GM12801 (cell line): ENCODE data around the gene ASB13.

Experiments
- TF ChIP-seq, protein P1 (sequence below): IDR thresholded peaks from one replicate; pipeline ENCODE4 v1.5.1; 2011; ENCODE audit warnings: control low read depth; ENCODE audit not compliant: insufficient read length; ENCODE audit errors: extremely low read depth

Gene ASB13

GRCh38 chr10:5659702-5660528, 6.5 kb downstream of the ASB13 start:
- TF ChIP-seq, protein P1, sequence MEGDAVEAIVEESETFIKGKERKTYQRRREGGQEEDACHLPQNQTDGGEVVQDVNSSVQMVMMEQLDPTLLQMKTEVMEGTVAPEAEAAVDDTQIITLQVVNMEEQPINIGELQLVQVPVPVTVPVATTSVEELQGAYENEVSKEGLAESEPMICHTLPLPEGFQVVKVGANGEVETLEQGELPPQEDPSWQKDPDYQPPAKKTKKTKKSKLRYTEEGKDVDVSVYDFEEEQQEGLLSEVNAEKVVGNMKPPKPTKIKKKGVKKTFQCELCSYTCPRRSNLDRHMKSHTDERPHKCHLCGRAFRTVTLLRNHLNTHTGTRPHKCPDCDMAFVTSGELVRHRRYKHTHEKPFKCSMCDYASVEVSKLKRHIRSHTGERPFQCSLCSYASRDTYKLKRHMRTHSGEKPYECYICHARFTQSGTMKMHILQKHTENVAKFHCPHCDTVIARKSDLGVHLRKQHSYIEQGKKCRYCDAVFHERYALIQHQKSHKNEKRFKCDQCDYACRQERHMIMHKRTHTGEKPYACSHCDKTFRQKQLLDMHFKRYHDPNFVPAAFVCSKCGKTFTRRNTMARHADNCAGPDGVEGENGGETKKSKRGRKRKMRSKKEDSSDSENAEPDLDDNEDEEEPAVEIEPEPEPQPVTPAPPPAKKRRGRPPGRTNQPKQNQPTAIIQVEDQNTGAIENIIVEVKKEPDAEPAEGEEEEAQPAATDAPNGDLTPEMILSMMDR: no peak

GRCh38 chr10:5658871-5659618, 7.3 kb downstream of the ASB13 start:
- TF ChIP-seq, protein P1: no peak

DNA sequence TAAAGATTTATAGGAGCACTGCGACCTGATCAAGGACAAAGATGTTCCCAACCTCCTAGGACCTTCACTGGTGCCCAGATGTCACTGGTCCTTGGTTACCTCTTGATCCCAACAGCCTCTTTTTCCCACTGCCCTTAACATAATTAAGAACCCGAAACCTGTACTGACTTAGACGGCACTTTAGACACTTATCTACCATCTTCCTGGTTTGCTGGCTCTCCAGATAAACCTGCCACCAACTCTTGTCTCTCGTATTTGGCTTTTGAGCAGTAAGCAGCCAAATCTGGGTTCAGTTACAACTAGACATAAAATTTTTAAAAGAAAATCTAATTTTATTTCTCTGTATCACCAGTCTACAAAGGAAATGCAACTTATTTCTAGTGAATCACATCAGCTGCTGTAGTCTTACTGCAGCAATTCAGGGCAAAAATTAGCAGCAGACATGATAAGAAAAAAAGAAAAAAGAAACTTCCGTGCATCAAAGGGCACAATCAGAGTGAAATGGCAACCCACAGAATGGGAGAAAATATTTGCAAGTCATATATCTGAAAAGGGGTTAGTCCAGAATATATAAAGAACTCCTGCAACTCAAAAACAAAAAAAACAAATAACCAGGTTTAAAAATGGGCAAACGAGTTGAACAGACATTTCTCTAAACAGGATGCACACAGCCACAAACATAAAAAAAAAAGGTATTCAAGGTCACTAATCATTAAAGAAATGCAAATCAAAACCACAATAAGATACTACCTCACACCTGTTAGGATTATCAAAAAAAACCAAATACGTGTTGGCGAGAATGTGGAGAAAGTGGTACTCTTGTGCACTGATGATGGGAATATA, 9.4 kb downstream of the ASB13 start:
- TF ChIP-seq, protein P1: no peak

DNA sequence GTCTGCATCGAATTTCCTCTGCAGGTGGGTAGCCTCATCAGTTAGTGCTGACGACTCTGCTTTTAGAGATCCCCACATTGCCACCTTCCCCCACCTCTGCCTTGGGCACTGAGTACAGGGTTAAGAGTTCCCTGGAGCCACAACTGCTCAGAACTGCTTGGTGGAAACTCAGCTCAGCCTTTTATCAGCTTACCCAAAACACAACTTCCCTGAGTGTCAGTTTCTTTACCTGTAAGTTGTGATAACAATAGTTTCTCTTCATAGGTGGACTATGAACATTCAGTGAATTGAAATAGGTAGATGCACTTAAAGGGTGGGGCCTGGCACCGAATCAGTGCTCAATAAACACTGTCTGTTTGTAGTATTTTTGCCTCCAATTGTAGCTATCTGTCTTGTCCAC, 11.3 kb downstream of the ASB13 start:
- TF ChIP-seq, protein P1: no peak

DNA sequence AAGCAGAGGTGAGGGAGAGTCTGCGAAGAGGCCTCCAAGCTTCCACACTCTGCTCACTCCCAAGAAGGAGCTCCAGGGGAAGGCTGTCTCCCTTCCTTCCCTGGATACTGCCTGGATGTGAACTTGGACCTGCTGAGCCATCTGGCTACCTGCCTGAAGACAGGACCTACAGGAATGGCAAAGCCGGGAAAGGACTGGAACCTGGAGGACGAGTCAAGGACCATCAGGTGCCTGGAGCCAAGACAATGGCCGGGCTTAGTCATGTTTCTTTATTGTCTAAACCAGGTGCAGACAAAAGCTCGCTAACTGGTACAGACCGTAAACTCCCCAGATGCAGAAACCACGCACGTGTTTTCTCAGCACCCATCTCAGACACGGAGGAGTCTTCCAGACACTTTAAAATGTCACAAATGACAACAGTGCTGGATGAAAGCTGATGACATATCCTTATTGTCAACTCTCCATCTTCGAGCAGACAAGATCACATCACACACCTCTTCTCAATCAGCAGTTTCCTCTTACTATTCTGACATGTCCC, 12.1 kb downstream of the ASB13 start:
- TF ChIP-seq, protein P1: no peak

DNA sequence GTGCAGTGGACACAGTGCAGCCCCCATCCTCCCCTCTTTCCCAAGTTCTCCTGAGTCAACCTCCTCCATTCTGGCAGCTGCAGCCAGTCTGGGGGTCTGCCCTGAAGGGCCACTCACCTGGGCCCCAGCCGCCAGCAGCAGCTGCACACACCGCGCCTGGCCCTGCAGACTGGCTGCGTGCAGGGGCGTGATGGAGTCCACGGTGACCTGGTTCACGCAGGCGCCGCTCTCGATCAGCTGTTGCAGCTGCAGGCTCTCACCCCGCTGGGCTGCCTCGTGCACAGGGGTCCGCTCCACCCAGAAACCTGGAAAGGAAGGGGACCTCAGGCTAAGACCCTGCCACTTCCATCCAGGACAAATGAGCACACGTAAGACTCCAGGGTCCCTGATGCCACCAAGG, 13.6 kb downstream of the ASB13 start:
- TF ChIP-seq, protein P1: no peak

DNA sequence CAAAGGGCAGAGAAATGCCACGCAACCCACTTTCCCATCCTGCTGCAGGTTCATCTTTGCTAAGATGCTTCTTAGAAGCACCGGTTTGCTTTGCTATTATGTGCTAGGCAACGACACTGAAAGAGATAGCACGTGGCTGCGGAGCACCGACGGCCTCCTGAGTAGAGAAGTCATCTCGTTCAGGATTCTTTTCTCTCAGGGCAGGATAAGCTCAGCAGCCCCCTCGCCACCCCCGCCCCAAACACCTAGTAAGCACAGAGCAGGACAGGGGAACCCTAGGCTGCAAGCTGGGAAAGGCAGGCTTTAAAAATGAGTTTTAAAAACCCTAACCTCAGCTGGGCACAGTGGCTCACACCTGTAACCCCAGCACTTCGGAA, 15.0 kb downstream of the ASB13 start:
- TF ChIP-seq, protein P1: no peak
